ENCODE measurements around the gene PGAP3.
A peak's percentile ranks its signal among the peaks of the same experiment; 100 is the strongest.
"Not testable (repeated sequence)": the region's sequence is repeated elsewhere in the genome, so short reads cannot be mapped to it uniquely, and the experiment has no call there.

Gene PGAP3

DNA sequence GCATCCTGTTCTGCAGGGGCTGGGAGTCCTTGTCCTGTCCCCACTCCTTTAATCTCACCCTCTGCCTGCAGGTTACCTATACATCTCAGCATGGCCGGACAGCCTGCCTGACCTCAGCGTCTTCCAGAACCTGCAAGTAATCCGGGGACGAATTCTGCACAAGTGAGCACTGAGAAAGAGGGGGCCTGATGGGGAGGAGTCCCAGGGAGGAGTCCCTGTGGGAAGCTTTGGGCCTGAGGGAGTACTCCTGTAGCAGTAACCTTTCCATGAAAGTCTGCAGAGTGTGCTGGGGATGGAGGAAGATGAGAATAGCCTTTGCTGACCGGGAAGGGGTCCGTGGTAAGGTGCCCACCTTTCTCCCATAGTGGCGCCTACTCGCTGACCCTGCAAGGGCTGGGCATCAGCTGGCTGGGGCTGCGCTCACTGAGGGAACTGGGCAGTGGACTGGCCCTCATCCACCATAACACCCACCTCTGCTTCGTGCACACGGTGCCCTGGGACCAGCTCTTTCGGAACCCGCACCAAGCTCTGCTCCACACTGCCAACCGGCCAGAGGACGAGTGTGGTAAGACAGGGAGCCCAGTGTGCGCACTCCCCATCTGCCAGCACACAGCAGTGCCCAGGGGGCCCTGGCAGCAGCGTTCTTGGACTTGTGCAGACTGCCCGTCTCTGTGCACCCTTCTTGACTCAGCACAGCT lies 27.7 kb upstream of the PGAP3 start:
- DNase-seq (ENCODE audit: low spot score) = no peak

DNA sequence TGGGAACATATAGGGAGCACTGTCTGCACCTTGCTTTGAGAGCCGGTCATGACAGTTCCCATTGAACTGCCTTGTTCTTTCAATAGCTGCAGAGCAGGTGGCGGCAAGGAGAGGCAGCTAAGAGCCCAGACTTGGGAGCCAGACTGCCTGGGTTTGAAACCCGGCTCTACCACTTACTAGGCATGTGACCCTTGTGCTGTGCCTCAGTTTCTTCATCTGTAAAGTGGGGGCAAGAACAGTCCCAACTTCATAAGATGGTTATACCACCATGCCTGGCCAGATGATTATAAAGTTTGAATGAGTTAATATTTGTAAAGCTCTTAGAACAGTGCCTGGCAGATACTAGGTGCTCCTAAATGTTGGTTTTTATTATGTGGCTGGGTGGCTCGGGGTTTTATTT lies 26.4 kb upstream of the PGAP3 start:
- no peak for DNase-seq (ENCODE audit: low spot score)

DNA sequence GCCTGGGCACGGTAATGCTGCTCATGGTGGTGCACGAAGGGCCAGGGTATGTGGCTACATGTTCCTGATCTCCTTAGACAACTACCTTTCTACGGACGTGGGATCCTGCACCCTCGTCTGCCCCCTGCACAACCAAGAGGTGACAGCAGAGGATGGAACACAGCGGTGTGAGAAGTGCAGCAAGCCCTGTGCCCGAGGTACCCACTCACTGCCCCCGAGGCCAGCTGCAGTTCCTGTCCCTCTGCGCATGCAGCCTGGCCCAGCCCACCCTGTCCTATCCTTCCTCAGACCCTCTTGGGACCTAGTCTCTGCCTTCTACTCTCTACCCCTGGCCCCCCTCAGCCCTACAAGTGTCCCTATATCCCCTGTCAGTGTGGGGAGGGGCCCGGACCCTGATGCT lies 24.0 kb upstream of the PGAP3 start:
- DNase-seq (ENCODE audit: low spot score) = no peak

DNA sequence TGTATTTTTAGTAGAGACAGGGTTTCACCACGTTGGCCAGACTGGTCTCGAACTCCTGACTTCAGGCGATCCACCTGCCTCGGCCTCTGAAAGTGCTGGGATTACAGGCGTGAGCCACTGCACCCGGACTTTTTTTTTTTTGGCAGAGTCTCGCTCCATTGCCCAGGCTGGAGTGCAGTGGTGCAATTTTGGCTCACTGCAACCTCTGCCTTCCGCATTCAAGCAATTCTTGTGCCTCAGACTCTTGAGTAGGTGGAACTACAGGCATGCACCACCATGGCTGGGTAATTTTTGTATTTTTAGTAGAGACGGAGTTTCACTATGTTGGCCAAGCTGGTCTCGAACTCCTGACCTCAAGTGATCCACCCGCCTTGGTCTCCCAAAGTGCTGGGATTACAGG lies 23.2 kb upstream of the PGAP3 start:
- not testable (repeated sequence) for DNase-seq (ENCODE audit: low spot score)

DNA sequence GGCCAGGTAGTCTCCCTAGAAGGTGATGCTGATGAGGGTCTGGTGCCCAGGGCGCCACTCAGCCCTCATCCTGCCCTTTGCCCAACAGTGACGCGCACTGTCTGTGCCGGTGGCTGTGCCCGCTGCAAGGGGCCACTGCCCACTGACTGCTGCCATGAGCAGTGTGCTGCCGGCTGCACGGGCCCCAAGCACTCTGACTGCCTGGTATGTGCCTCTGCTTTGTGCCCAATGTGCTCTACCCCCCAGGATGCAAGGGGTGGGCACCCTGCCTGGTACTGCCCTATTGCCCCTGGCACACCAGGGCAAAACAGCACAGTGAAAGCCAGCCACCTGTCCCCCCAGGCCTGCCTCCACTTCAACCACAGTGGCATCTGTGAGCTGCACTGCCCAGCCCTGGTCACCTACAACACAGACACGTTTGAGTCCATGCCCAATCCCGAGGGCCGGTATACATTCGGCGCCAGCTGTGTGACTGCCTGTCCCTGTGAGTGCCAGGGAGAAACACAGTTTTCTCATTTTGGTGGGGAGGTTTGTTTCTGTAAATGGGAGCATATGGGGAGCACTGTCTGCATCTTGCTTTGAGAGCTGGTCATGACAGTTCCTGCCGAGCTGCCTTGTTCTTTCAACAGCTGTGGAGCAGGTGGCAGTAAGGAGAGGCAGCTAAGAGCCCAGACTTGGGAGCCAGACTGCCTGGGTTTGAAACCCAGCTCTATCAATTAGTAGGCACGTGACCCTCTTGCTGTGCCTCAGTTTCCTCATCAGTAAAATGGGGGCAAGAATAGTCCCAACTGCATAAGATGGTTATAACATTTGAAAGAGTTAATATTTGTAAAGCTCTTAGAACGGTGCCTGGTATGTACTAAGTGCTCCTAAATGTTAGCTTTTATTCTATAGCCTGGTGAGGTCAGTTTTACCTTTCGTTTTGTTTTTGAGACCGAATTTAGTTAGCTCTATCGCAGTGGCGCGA lies 22.4 kb upstream of the PGAP3 start:
- DNase-seq (ENCODE audit: low spot score) = peak; percentile 23

DNA sequence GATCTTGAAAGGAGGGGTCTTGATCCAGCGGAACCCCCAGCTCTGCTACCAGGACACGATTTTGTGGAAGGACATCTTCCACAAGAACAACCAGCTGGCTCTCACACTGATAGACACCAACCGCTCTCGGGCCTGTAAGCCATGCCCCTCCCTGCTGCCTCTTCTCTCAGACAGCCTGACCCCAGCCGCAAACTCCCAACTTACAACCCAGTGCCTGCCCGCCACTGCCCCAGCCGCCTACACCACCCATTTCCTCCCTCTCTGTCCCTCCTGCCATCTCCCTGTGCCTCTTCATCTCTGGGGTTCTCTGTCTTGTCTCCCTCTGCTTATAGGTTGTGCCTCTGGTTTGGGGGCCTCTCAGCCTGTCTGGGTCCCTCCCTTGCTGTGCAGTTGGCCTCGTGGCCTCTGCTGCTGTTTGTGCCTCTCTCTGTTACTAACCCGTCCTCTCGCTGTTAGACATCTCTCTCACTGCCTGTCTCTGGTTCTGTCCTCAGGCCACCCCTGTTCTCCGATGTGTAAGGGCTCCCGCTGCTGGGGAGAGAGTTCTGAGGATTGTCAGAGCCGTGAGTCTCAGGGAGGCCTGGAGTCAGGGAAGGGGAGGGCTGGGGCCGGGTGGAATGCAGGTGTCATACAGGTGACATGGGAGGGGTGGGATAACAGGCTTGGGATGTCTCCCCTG lies 21.6 kb upstream of the PGAP3 start:
- no peak for DNase-seq (ENCODE audit: low spot score)

DNA sequence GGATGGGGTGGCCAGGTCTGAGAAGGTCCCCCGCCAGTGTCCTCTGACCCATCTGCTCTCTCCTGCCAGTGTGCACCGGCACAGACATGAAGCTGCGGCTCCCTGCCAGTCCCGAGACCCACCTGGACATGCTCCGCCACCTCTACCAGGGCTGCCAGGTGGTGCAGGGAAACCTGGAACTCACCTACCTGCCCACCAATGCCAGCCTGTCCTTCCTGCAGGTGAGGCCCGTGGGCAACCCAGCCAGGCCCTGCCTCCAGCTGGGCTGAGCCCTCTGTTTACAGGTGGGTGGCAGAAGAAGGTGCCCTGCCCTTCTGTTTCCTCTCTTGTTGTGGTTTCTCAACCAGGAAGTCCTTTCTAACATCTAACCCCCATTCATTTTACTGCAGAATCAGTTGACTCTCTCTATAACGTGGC lies 19.1 kb upstream of the PGAP3 start:
- no peak for DNase-seq (ENCODE audit: low spot score)

DNA sequence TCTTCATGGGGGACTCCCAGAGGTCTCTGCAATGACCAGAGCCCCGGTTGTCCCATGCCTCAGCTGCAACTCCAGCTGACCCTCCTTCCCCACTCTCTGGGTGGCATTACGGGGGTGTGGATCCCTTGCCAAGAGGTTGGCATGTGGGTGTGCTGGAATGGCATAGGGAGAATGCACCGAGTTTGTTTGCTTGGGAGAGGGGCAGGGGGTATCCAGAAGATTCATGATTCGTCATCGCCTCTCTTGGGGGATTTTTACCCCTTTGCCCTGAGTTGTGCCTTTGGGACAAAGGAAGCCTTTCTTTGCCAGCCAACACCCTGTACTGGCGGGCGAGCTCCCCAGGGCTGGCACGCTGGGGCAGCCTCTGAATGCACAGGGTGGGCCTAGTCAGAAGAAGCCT lies 18.5 kb upstream of the PGAP3 start:
- DNase-seq (ENCODE audit: low spot score) = no peak

DNA sequence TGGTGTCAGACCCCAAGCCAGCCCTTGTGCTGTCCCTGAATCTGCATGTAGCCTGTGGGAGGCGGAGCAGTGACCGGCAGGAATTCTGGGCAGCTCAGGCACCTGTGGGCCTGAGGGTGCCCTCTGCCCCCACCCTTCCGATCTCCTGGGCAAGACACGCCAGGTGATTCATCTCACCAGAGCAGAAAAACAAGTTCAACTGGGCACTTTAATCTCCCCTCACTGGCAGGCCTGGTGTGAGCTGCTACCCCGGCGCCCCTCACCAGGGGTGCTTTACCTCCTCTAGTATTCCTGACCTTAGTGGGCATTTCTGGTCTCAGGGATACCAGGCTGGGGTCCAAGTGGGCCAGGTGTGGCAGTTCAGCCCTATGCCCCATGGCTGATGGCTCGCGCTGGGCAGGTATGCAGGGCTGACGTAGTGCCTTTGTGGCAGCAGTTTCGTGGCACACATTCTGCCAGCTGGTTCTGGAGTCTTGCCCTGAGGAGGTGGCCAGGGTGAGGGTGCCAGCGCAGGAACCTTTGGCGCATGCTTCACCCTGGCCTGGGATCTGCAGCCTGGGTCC lies 18.0 kb upstream of the PGAP3 start:
- no peak for DNase-seq (ENCODE audit: low spot score)

DNA sequence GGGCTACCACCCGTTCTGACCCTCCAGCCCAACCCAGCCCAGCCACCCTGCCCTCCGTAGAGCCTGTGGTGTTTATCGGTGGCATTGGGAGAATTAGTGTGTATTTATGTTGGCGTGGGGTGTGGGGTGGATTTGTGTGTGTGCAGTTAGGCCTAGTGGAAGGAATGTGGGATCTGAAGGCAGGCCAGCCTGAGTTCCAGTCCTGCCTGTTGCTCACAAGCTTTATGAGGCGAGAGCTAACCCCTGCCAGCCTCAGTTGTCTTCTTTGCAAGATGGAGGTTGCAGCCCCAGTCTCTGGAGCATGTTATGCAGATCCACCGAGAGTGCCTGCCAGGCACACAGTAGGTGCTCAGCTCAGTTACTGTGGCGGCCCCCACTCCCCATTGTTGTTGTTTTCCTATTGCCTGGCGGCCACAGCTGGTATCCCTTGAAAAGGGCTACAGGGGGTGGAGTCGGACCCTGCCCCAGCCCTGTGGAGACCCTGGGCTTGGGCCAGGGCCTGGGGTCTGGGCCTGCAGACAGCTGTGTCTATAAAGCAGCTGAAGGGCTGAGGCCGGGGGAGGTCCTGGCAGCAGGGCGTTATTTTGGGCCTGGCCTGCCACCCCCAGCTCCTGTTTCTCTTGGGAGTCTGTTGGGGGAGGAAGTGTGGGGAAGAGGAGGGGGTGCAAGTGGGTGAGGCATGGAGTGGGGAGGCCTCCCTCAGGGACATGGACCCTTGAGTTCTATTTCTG lies 17.1 kb upstream of the PGAP3 start:
- DNase-seq (ENCODE audit: low spot score) = no peak

DNA sequence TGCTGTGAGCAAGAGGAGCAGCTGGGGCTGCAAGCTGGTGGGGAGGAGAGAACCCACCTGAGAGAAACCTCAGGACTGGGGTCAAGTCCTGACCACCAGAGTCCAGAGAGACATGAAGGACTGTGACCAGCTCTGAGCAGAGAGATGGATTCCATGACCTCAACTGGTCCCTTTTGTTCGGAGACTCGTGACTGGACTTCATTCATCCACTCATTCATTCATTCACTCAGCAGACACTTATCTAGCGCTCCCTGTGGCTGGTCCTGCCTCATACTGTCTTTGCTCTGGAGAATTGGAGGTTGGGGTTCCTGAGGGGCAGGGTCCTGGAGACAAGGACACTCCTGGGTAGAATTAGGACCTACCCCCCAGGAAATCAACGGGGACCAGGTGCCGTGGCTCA lies 16.1 kb upstream of the PGAP3 start:
- no peak for DNase-seq (ENCODE audit: low spot score)

DNA sequence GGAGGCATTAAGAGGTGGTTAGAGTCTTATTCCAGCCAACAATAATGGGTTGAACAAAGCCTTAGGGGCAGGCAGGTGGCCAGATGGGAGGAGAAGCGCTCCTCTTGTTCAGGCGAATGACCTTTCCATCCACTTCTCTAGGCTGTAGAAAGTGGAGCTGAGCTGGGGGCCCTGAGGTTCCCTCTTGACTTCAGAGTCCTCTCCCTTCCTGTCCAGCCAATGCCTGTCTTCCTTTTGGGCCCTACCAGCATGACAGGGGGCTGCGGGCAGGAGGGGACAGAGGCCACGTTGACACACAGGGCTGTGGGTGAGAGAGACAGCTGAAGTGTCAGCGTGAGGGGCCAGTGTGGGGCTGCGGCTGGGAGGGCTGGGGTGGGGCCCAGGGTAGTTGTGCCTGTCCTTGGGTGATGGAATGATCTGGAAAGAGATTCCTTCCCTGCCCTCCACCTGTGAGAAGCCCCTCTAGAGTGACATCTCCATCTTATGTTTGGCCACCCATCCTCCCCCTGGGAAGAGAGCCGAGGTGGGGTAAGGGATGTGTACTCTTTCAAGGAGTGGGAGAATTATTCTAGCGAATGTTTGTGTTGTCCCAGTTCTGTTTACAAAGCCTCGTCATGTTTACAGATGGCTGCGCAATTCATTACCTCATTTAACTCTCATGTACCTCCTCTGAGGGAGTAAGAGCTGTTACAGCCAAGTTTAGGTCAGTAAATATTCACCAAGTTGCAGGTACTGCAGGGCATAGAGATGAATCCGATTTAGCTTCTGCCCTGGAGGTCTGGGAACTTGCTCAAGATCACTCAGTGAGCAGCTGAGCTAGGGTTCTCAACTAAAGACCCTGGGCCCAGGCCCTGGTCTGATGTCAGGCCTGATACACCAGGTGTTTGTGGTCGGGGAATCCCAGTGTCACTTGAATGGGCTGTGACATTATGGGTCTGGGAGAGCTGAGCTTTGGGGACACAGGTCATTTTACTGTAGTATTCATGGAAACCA lies 15.3 kb upstream of the PGAP3 start:
- DNase-seq (ENCODE audit: low spot score) = no peak

DNA sequence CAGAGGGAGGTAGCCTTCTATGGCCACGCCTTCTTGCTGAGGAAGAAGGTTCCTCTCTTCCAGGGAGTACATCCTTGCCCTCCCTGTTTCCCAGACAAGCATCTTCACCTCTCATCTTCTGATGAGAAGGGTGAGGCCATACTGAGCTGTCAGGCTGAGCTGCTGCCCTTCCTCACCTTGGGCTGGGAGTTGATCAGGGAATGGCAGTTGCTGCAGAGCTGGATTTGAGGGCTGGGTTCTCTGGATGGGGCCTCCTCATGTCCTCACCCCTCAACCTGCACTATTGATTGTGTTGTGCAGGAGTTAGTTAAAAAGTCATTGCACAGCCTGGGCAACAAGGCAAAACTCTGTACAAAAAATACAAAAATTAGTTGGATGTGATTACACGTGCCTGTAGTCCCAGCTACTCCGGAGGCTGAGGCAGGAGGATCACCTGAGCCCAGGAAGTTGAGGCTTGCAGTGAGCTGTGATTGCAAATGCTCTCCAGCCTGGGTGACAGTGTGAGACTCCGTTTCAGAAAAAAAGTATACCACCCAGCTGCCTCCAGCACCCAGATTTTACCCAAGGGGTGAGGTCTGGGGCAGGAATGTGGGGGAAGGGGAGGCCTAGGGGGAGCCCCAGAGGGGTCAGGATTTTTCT lies 14.0 kb upstream of the PGAP3 start:
- DNase-seq (ENCODE audit: low spot score) = no peak

DNA sequence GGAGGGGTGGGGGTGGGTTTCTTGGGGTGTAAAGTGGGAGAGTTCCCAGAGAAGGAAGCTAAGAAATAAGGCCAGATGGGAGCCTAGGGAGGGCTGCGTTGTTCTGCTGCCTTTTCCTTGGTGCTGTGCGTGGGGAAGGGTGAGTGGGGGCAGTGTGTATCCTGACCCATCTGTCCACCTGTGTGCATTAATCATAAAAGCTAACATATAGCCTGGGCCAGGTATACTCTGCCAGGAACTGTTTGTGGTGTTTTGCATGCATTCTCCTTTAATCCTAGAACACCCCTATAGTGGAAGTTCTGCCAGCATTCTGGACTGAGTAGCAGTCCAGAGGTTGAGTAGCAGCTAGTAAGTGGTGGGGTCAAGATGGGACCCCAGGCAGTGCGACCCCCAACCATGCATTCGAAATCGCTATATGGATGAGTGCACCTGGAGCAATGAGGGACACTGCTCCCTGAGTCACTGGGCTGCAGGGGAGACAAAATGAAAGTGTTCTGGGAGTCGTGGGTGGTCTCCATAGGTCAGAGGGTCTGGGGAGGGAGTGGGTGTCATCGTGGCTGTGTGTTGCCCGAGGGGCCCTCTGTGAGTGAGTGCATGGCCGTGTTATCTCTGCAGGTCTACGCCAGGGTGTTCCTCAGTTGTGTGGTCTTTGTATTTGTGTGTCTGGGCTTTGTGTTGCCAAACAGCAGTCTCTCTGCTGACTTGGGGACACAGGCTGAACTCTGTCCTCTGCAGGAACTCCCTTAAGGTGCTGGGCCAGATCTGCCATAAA lies 13.3 kb upstream of the PGAP3 start:
- DNase-seq (ENCODE audit: low spot score) = no peak

DNA sequence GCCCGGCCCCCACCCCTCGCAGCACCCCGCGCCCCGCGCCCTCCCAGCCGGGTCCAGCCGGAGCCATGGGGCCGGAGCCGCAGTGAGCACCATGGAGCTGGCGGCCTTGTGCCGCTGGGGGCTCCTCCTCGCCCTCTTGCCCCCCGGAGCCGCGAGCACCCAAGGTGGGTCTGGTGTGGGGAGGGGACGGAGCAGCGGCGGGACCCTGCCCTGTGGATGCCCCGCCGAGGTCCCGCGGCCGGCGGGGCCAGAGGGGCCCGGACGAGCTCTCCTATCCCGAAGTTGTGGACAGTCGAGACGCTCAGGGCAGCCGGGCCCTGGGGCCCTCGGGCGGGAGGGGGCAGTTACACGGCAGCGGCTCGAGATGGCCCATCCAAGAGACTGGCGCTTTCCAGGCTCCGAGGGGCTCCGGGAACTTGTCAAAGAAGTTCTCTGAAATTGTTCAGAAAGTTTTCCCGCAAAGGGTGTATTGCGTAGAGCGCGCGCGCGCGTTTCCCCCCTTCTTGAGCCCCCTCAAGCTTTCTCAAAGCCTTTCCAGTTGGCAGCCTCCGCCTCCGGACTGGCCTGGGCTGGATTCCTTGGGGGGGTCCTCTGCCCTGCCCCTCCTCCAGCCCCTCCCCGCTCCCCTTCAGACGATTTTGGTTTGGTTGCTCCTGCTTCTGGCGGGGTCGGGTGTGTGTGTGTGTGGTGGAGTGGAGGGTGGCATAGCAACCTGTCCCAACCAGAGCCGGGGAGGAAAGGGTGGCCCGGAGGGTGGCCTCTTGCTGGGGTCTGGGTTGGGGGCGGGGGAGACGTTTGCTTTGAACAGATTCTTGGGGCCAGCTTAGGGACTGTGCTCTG lies 12.5 kb upstream of the PGAP3 start:
- no peak for DNase-seq (ENCODE audit: low spot score)

DNA sequence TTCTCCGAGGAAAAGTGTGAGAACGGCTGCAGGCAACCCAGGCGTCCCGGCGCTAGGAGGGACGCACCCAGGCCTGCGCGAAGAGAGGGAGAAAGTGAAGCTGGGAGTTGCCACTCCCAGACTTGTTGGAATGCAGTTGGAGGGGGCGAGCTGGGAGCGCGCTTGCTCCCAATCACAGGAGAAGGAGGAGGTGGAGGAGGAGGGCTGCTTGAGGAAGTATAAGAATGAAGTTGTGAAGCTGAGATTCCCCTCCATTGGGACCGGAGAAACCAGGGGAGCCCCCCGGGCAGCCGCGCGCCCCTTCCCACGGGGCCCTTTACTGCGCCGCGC lies 11.9 kb upstream of the PGAP3 start, which contains the start of gene ERBB2:
Gene ERBB2, plus strand, starts transcription at position 247 of the 330 bp plus-strand sequence. CDS start 175 bp downstream, outside the sequence.
- DNase-seq (ENCODE audit: low spot score) = peak; percentile 47

DNA sequence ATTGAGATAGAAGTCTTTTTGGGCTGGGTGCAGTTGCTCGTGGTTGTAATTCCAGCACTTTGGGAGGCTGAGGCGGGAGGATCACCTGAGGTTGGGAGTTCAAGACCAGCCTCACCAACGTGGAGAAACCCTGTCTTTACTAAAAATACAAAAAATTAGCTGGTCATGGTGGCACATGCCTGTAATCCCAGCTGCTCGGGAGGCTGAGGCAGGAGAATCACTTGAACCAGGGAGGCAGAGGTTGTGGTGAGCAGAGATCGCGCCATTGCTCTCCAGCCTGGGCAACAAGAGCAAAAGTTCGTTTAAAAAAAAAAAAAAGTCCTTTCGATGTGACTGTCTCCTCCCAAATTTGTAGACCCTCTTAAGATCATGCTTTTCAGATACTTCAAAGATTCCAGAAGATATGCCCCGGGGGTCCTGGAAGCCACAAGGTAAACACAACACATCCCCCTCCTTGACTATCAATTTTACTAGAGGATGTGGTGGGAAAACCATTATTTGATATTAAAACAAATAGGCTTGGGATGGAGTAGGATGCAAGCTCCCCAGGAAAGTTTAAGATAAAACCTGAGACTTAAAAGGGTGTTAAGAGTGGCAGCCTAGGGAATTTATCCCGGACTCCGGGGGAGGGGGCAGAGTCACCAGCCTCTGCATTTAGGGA lies 11.4 kb upstream of the PGAP3 start:
- not testable (repeated sequence) for DNase-seq (ENCODE audit: low spot score)

DNA sequence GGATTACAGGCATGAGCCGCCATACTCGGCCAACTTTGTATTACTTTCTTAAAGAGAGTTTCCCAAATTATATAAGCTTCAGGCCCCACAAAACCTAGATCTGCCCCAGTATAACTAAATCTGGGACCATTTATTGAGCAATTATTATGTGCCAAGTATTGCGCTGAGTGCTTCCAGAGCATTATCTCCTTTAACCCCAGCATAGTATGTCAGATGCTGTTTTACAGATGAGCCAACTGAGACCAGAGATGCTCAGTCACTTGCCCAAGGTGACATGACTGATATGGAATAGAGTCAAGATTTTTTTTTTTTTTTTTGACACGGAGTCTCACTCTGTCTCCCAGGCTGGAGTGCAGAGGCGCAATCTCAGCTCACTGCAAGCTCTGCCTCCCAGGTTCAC lies 10.1 kb upstream of the PGAP3 start:
- no peak for DNase-seq (ENCODE audit: low spot score)
